A673 (cell line): Measurements from ENCODE around the gene FILIP1.

Experiments
- EZH2 ChIP-seq: fragments of 200-600 bp; sonication (generic); IDR thresholded peaks from 2 replicates; pipeline ENCODE4 v1.6.1; 2017; ENCODE audit warnings: borderline replicate concordance, low read depth, mild to moderate bottlenecking, mixed read lengths, antibody characterized with exemption, low read length; ENCODE audit not compliant: poor library complexity, severe bottlenecking
- TF ChIP-seq, protein P1 (sequence below): fragments of 300-800, 200-600 bp; sonication (generic); conservative IDR thresholded peaks from 2 replicates; pipeline ENCODE4 v1.5.1; 2017; ENCODE audit warnings: low read depth, mild to moderate bottlenecking, antibody characterized with exemption, low read length, moderate library complexity, mixed read lengths

DNA sequence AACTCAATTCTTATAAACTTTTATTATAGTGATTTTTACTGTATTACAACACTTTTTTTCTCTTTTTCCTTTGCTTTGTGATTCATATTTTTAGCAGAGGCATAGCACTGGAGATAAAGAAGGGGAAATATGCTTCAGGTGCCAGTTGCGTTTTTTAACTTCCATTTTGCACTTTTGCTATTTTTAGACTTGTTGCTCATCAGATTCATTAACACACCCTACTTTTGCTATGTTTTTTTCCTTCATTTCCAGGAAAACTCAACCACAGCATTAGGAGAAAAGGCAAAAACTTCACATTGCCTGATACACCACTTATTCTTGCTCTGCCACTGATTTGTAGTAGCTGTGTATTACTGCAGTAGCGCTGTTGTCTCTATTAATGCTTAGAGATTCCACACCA, 201.0 kb downstream of the FILIP1 start:
- TF ChIP-seq, protein P1, sequence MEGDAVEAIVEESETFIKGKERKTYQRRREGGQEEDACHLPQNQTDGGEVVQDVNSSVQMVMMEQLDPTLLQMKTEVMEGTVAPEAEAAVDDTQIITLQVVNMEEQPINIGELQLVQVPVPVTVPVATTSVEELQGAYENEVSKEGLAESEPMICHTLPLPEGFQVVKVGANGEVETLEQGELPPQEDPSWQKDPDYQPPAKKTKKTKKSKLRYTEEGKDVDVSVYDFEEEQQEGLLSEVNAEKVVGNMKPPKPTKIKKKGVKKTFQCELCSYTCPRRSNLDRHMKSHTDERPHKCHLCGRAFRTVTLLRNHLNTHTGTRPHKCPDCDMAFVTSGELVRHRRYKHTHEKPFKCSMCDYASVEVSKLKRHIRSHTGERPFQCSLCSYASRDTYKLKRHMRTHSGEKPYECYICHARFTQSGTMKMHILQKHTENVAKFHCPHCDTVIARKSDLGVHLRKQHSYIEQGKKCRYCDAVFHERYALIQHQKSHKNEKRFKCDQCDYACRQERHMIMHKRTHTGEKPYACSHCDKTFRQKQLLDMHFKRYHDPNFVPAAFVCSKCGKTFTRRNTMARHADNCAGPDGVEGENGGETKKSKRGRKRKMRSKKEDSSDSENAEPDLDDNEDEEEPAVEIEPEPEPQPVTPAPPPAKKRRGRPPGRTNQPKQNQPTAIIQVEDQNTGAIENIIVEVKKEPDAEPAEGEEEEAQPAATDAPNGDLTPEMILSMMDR, result no peak
- no peak for TF ChIP-seq EZH2
